ENCODE measurements around the gene RALGPS2. TPM values are rescaled to one million over a fixed set of nuclear protein-coding genes. Genes with fewer than 3 reads are reported as not detected.

RALGPS2 gene
- total and polyA plus RNA-seq, 2 of the 13 experiments (the other 11 are each of a cell fraction or from before 2014, with no cell fraction given): 15.6 to 36.0 TPM

- TF ChIP-seq ZNF362 (CRISPR knock-in tag; IDR thresholded peaks at IDR 0.05; ENCODE audit: borderline replicate concordance) (peak; percentile 42; the same call in 1 of the 2 replicates), ZFP62 (CRISPR knock-in tag; IDR thresholded peaks at IDR 0.05) (no peak), ZNF460 (CRISPR knock-in tag; IDR thresholded peaks at IDR 0.05; ENCODE audit: borderline replicate concordance) (no peak), PCBP2 (optimal IDR thresholded peaks at IDR 0.05; ENCODE audit: low read depth, low read length, poor library complexity, severe bottlenecking) (no peak), DZIP1 (CRISPR knock-in tag; IDR thresholded peaks at IDR 0.05) (no peak), ZNF7 (CRISPR knock-in tag; IDR thresholded peaks at IDR 0.05) (no peak), PHF5A (CRISPR knock-in tag; IDR thresholded peaks at IDR 0.05; ENCODE audit: low read depth, unreplicated experiment) (no peak), SOX6 (IDR thresholded peaks at IDR 0.05) (no peak), SOX6 (CRISPR knock-in tag; IDR thresholded peaks at IDR 0.05) (peak; percentile 36), NFE2L2 (IDR thresholded peaks at IDR 0.05; ENCODE audit: low read length) (no peak), ZC3H4 (CRISPR knock-in tag; IDR thresholded peaks at IDR 0.05; ENCODE audit: borderline replicate concordance) (no peak), ZNF180 (CRISPR knock-in tag; IDR thresholded peaks at IDR 0.05; ENCODE audit: borderline replicate concordance, low read depth) (no peak), SRSF4 (IDR thresholded peaks at IDR 0.05; ENCODE audit: low read depth, low read length, poor library complexity, severe bottlenecking) (no peak), ATF1 (CRISPR knock-in tag; IDR thresholded peaks at IDR 0.05) (peak; percentile 23; the same call in 1 of the 2 replicates), ZNF780A (CRISPR knock-in tag; IDR thresholded peaks at IDR 0.05) (no peak), ZNF776 (CRISPR knock-in tag; IDR thresholded peaks at IDR 0.05) (no peak), ZNF746 (CRISPR knock-in tag; IDR thresholded peaks at IDR 0.05) (0 out of 2 replicates have a peak, but pooled peaks have one; percentile 22), EHMT2 (IDR thresholded peaks at IDR 0.05; ENCODE audit: borderline replicate concordance, low read depth, low read length) (no peak), MIXL1 (CRISPR knock-in tag; IDR thresholded peaks at IDR 0.05) (no peak), CREB1 (IDR thresholded peaks at IDR 0.05) (peak; percentile 56), CREB1 (CRISPR knock-in tag; IDR thresholded peaks at IDR 0.05) (peak; percentile 71), ZBTB3 (CRISPR knock-in tag; IDR thresholded peaks at IDR 0.05; ENCODE audit: borderline replicate concordance, low read depth) (no peak), ZNF609 (CRISPR knock-in tag; IDR thresholded peaks at IDR 0.05; ENCODE audit: borderline replicate concordance) (no peak), LCORL (IDR thresholded peaks at IDR 0.05) (no peak), LCORL (CRISPR knock-in tag; IDR thresholded peaks at IDR 0.05) (no peak)
Measured at GRCh38 chr1:178726087-178726517, 1.1 kb downstream of the RALGPS2 start (continued).

Measured in HepG2 (cell line).